ENCODE measurements around the gene ZSCAN10. TPM values are rescaled to one million over a fixed set of nuclear protein-coding genes. Genes with fewer than 3 reads are reported as not detected.
A peak's percentile ranks its signal among the peaks of the same experiment; 100 is the strongest.

The ZSCAN10 gene
- total and polyA plus RNA-seq, 2 of the 13 experiments (the other 11 are each of a cell fraction or from before 2014, with no cell fraction given), result not detected

DNA sequence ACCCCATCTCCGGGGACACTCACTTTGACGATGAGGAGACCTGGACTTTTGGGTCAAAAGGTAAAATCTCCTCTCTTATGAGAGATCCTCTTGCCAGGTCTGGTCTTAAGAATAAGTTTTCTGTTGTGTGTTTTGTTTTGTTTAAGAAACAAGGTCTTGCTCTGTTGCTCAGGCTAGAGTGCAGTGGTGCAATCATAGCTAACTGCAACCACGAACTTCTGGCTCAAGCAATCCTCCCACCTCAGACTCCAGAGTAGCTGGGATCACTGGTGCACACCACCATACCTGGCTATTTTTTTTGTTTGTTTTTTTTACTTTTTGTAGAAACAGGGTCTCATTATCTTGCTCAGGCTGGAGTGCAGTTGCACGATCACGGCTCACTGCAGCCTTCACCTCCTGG lies 48.6 kb downstream of the ZSCAN10 start:
- Histone ChIP-seq H3K9me3 (ENCODE audit: low read length) (no peaks in the 10 kb centered on the region), H3K36me3 (replicated peaks in 1 of 2; ENCODE audit: control insufficient read depth in 1 of 2, insufficient read depth in 2 of 2, low read length in 2 of 2) (no peaks in the 10 kb centered on the region), H3K79me2 (ENCODE audit: insufficient read depth, low read length) (no peaks in the 10 kb centered on the region), H3K4me2 (ENCODE audit: low read depth, low read length) (no peak overlapping the region), H3K9ac (ENCODE audit: insufficient read depth, low read depth, low read length) (no peak overlapping the region), H3K27ac (ENCODE audit: extremely low read length, insufficient read depth, low read length) (no peak overlapping the region), H3K27me3 (ENCODE audit: control insufficient read depth in 1 of 2, insufficient read depth in 2 of 2, low read length in 2 of 2) (peaks cover 10 to 55% of the 10 kb centered on the region in 2 experiments), H3K4me1 (ENCODE audit: insufficient read depth, low read length) (peaks cover 5% of the 10 kb centered on the region; the same call in 1 of the 2 replicates), H3K4me3 (replicated peaks in 1 of 3; ENCODE audit: insufficient read depth in 1 of 3, low read depth in 2 of 3, low read length in 3 of 3) (no peak overlapping the region), H4K20me1 (ENCODE audit: insufficient read depth, low read length) (no peaks in the 10 kb centered on the region), H2AFZ (ENCODE audit: low read length) (no peak overlapping the region)
- WGBS (ENCODE audit: low lambda C conversion rate), result 19% methylated on average over 5 of the region's 5 CpGs
- TF ChIP-seq KMT2B (CRISPR knock-in tag; IDR thresholded peaks at IDR 0.05) (no peak), ZNF543 (CRISPR knock-in tag; IDR thresholded peaks at IDR 0.05) (no peak), ZNF367 (CRISPR knock-in tag; IDR thresholded peaks at IDR 0.05; ENCODE audit: borderline replicate concordance) (no peak)
- TF ChIP-seq, protein P1, sequence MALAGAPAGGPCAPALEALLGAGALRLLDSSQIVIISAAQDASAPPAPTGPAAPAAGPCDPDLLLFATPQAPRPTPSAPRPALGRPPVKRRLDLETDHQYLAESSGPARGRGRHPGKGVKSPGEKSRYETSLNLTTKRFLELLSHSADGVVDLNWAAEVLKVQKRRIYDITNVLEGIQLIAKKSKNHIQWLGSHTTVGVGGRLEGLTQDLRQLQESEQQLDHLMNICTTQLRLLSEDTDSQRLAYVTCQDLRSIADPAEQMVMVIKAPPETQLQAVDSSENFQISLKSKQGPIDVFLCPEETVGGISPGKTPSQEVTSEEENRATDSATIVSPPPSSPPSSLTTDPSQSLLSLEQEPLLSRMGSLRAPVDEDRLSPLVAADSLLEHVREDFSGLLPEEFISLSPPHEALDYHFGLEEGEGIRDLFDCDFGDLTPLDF (CRISPR knock-in tag; IDR thresholded peaks at IDR 0.05), result no peak
- in situ Hi-C loops (cut with HindIII; ENCODE audit: extremely low pct_ligation_motif_present, low pct_unique_long_range_greater_than_20kb), result no loop called here
- intact Hi-C loops (cut with micrococcal nuclease; ENCODE audit: unreplicated experiment), result no loop called here
- FAIRE-seq (no peak), DNase-seq (ENCODE audit: low spot score) (no peak), ATAC-seq (no peak)
- CTCF ChIA-PET (ENCODE audit: low intra/inter-chr PET ratio, low total read pairs), result no interaction called here
- POLR2A ChIA-PET, result interaction anchor here (1.4 kb wide), 1 partner anchor 9 kb away, joined by 3 read pairs; no protein-coding TSS in a partner anchor
- BruUV-seq (replicated peaks), result no TSS peak

DNA sequence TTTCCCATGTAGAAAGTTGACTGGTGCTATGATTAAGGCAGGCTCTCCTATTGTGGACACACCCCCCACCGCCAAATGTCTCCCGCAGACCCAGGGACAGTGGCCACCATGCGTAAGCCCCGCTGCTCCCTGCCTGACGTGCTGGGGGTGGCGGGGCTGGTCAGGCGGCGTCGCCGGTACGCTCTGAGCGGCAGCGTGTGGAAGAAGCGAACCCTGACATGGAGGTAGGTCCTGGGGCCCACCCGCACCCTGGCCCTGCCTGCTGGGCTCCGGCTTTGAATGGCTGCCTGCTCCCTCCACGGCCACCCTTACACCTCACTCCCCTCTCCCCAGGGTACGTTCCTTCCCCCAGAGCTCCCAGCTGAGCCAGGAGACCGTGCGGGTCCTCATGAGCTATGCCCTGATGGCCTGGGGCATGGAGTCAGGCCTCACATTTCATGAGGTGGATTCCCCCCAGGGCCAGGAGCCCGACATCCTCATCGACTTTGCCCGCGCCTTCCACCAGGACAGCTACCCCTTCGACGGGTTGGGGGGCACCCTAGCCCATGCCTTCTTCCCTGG lies 49.1 kb downstream of the ZSCAN10 start:
- H3K4me3 ChIP-seq (replicated peaks in 1 of 3; ENCODE audit: insufficient read depth in 1 of 3, low read depth in 2 of 3, low read length in 3 of 3), result no peak overlapping the region
- no peak overlapping the region for H3K4me2 ChIP-seq (ENCODE audit: low read depth, low read length)
- H2AFZ ChIP-seq (ENCODE audit: low read length), result no peak overlapping the region
- H3K36me3 ChIP-seq (replicated peaks in 1 of 2; ENCODE audit: control insufficient read depth in 1 of 2, insufficient read depth in 2 of 2, low read length in 2 of 2), result no peaks in the 10 kb centered on the region
- CTCF ChIA-PET (ENCODE audit: low intra/inter-chr PET ratio, low total read pairs), result no interaction called here
- ATAC-seq (no peak), FAIRE-seq (no peak), DNase-seq (ENCODE audit: low spot score) (no peak)
- in situ Hi-C loops (cut with HindIII; ENCODE audit: extremely low pct_ligation_motif_present, low pct_unique_long_range_greater_than_20kb) (no loop called here), intact Hi-C loops (cut with micrococcal nuclease; ENCODE audit: unreplicated experiment) (no loop called here)
- no TSS peak for BruUV-seq (replicated peaks)
- no peak overlapping the region for H3K9ac ChIP-seq (ENCODE audit: insufficient read depth, low read depth, low read length)
- 59% methylated on average over 12 of the region's 26 CpGs for WGBS (ENCODE audit: low lambda C conversion rate)
- no peaks in the 10 kb centered on the region for H3K79me2 ChIP-seq (ENCODE audit: insufficient read depth, low read length)
- H3K4me1 ChIP-seq (ENCODE audit: insufficient read depth, low read length), result peaks cover 9% of the 10 kb centered on the region
- no peaks in the 10 kb centered on the region for H3K9me3 ChIP-seq (ENCODE audit: low read length)
- peaks cover 10 to 58% of the 10 kb centered on the region in 2 experiments for H3K27me3 ChIP-seq (ENCODE audit: control insufficient read depth in 1 of 2, insufficient read depth in 2 of 2, low read length in 2 of 2)
- no peak for TF ChIP-seq SIX1 (CRISPR knock-in tag; IDR thresholded peaks at IDR 0.05; ENCODE audit: borderline replicate concordance)
- TF ChIP-seq, protein P2, sequence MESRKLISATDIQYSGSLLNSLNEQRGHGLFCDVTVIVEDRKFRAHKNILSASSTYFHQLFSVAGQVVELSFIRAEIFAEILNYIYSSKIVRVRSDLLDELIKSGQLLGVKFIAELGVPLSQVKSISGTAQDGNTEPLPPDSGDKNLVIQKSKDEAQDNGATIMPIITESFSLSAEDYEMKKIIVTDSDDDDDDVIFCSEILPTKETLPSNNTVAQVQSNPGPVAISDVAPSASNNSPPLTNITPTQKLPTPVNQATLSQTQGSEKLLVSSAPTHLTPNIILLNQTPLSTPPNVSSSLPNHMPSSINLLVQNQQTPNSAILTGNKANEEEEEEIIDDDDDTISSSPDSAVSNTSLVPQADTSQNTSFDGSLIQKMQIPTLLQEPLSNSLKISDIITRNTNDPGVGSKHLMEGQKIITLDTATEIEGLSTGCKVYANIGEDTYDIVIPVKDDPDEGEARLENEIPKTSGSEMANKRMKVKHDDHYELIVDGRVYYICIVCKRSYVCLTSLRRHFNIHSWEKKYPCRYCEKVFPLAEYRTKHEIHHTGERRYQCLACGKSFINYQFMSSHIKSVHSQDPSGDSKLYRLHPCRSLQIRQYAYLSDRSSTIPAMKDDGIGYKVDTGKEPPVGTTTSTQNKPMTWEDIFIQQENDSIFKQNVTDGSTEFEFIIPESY (CRISPR knock-in tag; IDR thresholded peaks at IDR 0.05), result peak; percentile 9; the same call in 1 of the 2 replicates
- TF ChIP-seq, protein P3, sequence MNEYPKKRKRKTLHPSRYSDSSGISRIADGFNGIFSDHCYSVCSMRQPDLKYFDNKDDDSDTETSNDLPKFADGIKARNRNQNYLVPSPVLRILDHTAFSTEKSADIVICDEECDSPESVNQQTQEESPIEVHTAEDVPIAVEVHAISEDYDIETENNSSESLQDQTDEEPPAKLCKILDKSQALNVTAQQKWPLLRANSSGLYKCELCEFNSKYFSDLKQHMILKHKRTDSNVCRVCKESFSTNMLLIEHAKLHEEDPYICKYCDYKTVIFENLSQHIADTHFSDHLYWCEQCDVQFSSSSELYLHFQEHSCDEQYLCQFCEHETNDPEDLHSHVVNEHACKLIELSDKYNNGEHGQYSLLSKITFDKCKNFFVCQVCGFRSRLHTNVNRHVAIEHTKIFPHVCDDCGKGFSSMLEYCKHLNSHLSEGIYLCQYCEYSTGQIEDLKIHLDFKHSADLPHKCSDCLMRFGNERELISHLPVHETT (CRISPR knock-in tag; conservative IDR thresholded peaks at IDR 0.05), result no peak
- peak; percentile 19 for TF ChIP-seq AGO2 (optimal IDR thresholded peaks at IDR 0.05; ENCODE audit: low read depth, low read length)
- no peak overlapping the region for H3K27ac ChIP-seq (ENCODE audit: extremely low read length, insufficient read depth, low read length)
- POLR2A ChIA-PET, result interaction anchor here (1.4 kb wide), 1 partner anchor 9 kb away, joined by 3 read pairs; no protein-coding TSS in a partner anchor
- no peaks in the 10 kb centered on the region for H4K20me1 ChIP-seq (ENCODE audit: insufficient read depth, low read length)
